H1 (cell line): ENCODE measurements around the gene ZFYVE16.

Experiments
- CBX8 ChIP-seq: fragments of 300-800, 300-1000 bp; sonication (generic); IDR thresholded peaks from 2 replicates; pipeline ENCODE4 v1.7.1; 2016; ENCODE audit warnings: low read depth, low read length, borderline replicate concordance
- CTBP2 ChIP-seq: IDR thresholded peaks from 2 replicates; pipeline ENCODE4 v1.7.0; 2011; ENCODE audit warnings: borderline replicate concordance, mild to moderate bottlenecking, moderate library complexity, mixed read lengths, low read length; ENCODE audit not compliant: insufficient read depth, insufficient read length
- EP300 ChIP-seq, 2 experiments: IDR thresholded peaks; 1 replicate in 1 of 2; 2 replicates in 1 of 2; pipeline ENCODE4 v1.6.1; 2011 to 2012; ENCODE audit warnings: low read depth in 2 of 2, low read length in 2 of 2, mild to moderate bottlenecking in 2 of 2, borderline replicate concordance in 1 of 2, inconsistent platforms in 1 of 2, moderate library complexity in 1 of 2
- EZH2 ChIP-seq: fragments of 200-600 bp; sonication (generic); IDR thresholded peaks from 2 replicates; pipeline ENCODE4 v1.7.1; 2012; ENCODE audit warnings: low read depth, mild to moderate bottlenecking, moderate library complexity, low read length, inconsistent platforms; ENCODE audit not compliant: severe bottlenecking
- POLR2A ChIP-seq, 2 experiments: IDR thresholded peaks; 1 replicate in 1 of 2; 2 replicates in 1 of 2; pipeline ENCODE4 v1.6.1; 2011; ENCODE audit warnings: low read depth in 2 of 2, low read length in 2 of 2, mild to moderate bottlenecking in 2 of 2; ENCODE audit errors: control extremely low read depth in 1 of 2
- POLR2AphosphoS5 ChIP-seq: IDR thresholded peaks from 2 replicates; pipeline ENCODE4 v1.6.1; 2011; ENCODE audit warnings: low read depth, low read length
- RAD21 ChIP-seq, 2 experiments: IDR thresholded peaks in 1 of 2; conservative IDR thresholded peaks in 1 of 2; 2 replicates each; pipeline ENCODE4 v1.6.1; 2011; ENCODE audit warnings: low read depth in 2 of 2, low read length in 2 of 2, improper control_type of control experiment in 1 of 2, inconsistent platforms in 1 of 2, mild to moderate bottlenecking in 1 of 2, moderate library complexity in 1 of 2
- TF ChIP-seq, protein P1 (sequence below), 3 experiments: IDR thresholded peaks; 1 replicate in 2 of 3; 2 replicates in 1 of 3; pipeline versions ENCODE4 v1.5.1 to v1.6.1; 2011; ENCODE audit warnings: low read length in 3 of 3, mild to moderate bottlenecking in 3 of 3, inconsistent platforms in 2 of 3, low read depth in 1 of 3, moderate library complexity in 1 of 3; ENCODE audit not compliant: insufficient read depth in 1 of 3; ENCODE audit errors: control extremely low read depth in 1 of 3

DNA sequence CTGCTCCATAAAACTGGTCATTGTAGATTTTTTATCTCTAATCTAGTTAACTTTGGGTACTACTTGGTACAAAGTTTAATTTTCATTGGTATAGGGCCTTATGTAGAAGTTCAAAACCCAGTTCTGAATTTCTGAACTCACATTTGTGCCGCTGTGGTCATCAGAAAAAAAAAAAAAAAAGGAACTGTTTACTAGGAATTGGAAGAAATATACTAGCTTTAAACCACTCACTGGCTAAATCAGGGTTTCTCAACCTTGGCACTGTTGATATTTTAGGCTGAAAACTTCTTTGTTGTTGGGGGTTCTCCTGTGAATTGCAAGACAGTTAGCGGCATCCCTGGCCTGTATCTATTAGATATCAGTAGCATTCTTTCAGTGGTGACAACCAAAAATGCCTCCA lies 4.1 kb upstream of the ZFYVE16 start:
- TF ChIP-seq CTBP2 (no peak), POLR2AphosphoS5 (no peak), POLR2A (IDR thresholded peaks at IDR 0.05; ENCODE audit: control extremely low read depth in 1 of 2, low read depth in 2 of 2, low read length in 2 of 2) (no peak), CBX8 (no peak), EZH2 (no peak), RAD21 (IDR thresholded peaks at IDR 0.05 in 1 of 2, conservative IDR thresholded peaks at IDR 0.05 in 1 of 2; ENCODE audit: low read depth in 2 of 2, low read length in 2 of 2) (no peak), EP300 (IDR thresholded peaks at IDR 0.05; ENCODE audit: borderline replicate concordance in 1 of 2, low read depth in 2 of 2, low read length in 2 of 2) (no peak)
- TF ChIP-seq, protein P1, sequence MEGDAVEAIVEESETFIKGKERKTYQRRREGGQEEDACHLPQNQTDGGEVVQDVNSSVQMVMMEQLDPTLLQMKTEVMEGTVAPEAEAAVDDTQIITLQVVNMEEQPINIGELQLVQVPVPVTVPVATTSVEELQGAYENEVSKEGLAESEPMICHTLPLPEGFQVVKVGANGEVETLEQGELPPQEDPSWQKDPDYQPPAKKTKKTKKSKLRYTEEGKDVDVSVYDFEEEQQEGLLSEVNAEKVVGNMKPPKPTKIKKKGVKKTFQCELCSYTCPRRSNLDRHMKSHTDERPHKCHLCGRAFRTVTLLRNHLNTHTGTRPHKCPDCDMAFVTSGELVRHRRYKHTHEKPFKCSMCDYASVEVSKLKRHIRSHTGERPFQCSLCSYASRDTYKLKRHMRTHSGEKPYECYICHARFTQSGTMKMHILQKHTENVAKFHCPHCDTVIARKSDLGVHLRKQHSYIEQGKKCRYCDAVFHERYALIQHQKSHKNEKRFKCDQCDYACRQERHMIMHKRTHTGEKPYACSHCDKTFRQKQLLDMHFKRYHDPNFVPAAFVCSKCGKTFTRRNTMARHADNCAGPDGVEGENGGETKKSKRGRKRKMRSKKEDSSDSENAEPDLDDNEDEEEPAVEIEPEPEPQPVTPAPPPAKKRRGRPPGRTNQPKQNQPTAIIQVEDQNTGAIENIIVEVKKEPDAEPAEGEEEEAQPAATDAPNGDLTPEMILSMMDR (IDR thresholded peaks at IDR 0.05; ENCODE audit: control extremely low read depth in 1 of 3, insufficient read depth in 1 of 3, low read depth in 1 of 3, low read length in 3 of 3): no peak
